Measurements from ENCODE around the gene CLBA1. TPM values are rescaled to one million over a fixed set of nuclear protein-coding genes. Genes with fewer than 3 reads are reported as not detected.

CLBA1 gene
- total and polyA plus RNA-seq, 2 donors (not counting 1 experiment from before 2014, with no cell fraction given) = 0.63 to 5.5 TPM

DNA sequence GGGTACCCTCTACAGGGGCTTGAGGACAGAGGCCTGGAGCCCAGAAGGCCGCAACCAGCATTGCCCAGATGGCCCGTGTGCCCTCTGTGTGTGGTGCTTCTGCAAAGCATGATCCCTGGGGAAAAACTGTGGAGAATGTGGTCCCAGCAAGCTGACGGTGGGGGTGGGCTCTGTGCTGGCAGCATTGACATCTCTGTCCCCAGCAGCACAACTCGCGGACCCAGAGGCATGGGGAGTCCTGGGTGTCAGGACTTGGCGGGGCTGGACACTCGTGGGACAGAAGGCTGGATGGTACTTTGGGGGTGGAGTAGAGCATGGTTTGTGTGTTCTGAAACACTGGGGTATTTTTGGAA is 4.3 kb downstream of the CLBA1 start:
- 67% methylated on average over 7 of the region's 7 CpGs for WGBS (ENCODE audit: insufficient coverage)
- H3K4me3 Mint-ChIP-seq = no peak overlapping the region
- Histone ChIP-seq H3K36me3 (replicated peaks in 1 of 2; ENCODE audit: control extremely low read depth in 1 of 2, control insufficient read depth in 1 of 2, extremely low read depth in 1 of 2, insufficient read depth in 2 of 2, low read length in 1 of 2) (no peaks in the 10 kb centered on the region), H3K4me1 (ENCODE audit: control insufficient read depth in 2 of 2, insufficient read depth in 2 of 2, low read length in 2 of 2) (peaks cover 7 to 10% of the 10 kb centered on the region in 2 donors), H3K27me3 (replicated peaks in 1 of 4; ENCODE audit: control extremely low read depth in 1 of 4, control insufficient read depth in 3 of 4, insufficient read depth in 4 of 4, low read length in 3 of 4) (peaks cover 0 to 11% (median 5%) of the 10 kb centered on the region in 4 experiments), H3K9ac (ENCODE audit: low read length) (no peak overlapping the region), H3K79me2 (ENCODE audit: control insufficient read depth, insufficient read depth, low read length) (no peaks in the 10 kb centered on the region), H2AFZ (ENCODE audit: insufficient read depth, low read depth, low read length, poor library complexity, severe bottlenecking) (no peak overlapping the region), H3K9me3 (ENCODE audit: control extremely low read depth in 1 of 3, control insufficient read depth in 2 of 3, insufficient read depth in 1 of 3, low read length in 2 of 3) (no peaks in the 10 kb centered on the region), H3K4me2 (replicated peaks; ENCODE audit: low read depth, low read length, poor library complexity, severe bottlenecking) (no peak overlapping the region), H4K20me1 (ENCODE audit: control insufficient read depth, insufficient read depth, low read length, poor library complexity, severe bottlenecking) (no peaks in the 10 kb centered on the region), H3K4me3 (ENCODE audit: control extremely low read depth in 1 of 5, extremely low read depth in 1 of 5, insufficient read depth in 1 of 5, low read depth in 2 of 5, low read length in 4 of 5) (no peak overlapping the region), H3K27ac (ENCODE audit: low read length in 2 of 2) (no peak overlapping the region)
- H3K4me1 Mint-ChIP-seq = peaks cover 4% of the 10 kb centered on the region
- CTCF ChIA-PET = interaction anchor here (0.8 to 1.4 kb wide), 2 partner anchors 14 to 52 kb away, joined by 3 to 4 read pairs; no protein-coding TSS in a partner anchor
- H3K27me3 Mint-ChIP-seq = peaks cover 4% of the 10 kb centered on the region
- no peak for TF ChIP-seq EZH2 (IDR thresholded peaks at IDR 0.05; ENCODE audit: borderline replicate concordance, insufficient read depth, low read depth, low read length, poor library complexity, severe bottlenecking)
- TF ChIP-seq, protein P1, sequence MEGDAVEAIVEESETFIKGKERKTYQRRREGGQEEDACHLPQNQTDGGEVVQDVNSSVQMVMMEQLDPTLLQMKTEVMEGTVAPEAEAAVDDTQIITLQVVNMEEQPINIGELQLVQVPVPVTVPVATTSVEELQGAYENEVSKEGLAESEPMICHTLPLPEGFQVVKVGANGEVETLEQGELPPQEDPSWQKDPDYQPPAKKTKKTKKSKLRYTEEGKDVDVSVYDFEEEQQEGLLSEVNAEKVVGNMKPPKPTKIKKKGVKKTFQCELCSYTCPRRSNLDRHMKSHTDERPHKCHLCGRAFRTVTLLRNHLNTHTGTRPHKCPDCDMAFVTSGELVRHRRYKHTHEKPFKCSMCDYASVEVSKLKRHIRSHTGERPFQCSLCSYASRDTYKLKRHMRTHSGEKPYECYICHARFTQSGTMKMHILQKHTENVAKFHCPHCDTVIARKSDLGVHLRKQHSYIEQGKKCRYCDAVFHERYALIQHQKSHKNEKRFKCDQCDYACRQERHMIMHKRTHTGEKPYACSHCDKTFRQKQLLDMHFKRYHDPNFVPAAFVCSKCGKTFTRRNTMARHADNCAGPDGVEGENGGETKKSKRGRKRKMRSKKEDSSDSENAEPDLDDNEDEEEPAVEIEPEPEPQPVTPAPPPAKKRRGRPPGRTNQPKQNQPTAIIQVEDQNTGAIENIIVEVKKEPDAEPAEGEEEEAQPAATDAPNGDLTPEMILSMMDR (IDR thresholded peaks at IDR 0.05) = no peak
- no peak for ATAC-seq (ENCODE audit: low read depth)
- intact Hi-C loops (cut with micrococcal nuclease) = no loop called here
- no peaks in the 10 kb centered on the region for H3K9me3 Mint-ChIP-seq (ENCODE audit: insufficient read depth)
- POLR2A ChIA-PET = no interaction called here
- H3K27ac Mint-ChIP-seq = no peak overlapping the region
- no peak for DNase-seq

DNA sequence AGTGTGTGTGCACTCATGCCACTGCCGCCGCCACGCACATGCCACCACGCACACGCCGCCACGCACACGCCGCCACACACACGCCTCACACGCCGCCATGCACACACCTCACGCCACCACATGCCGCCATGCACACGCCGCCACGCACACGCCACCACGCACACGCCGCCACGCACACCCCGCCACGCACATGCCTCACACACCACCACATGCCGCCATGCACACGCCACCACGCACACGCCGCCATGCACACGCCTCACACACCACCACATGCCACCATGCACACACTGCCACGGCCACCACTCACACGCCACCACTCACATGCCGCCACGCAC is 6.3 kb downstream of the CLBA1 start:
- WGBS (ENCODE audit: insufficient coverage) = 97% methylated on average over 32 of the region's 34 CpGs
- no peak for TF ChIP-seq EZH2 (IDR thresholded peaks at IDR 0.05; ENCODE audit: borderline replicate concordance, insufficient read depth, low read depth, low read length, poor library complexity, severe bottlenecking)
- TF ChIP-seq, protein P1 (IDR thresholded peaks at IDR 0.05) = no peak
- Histone ChIP-seq H3K9me3 (ENCODE audit: control extremely low read depth in 1 of 3, control insufficient read depth in 2 of 3, insufficient read depth in 1 of 3, low read length in 2 of 3) (no peaks in the 10 kb centered on the region), H2AFZ (ENCODE audit: insufficient read depth, low read depth, low read length, poor library complexity, severe bottlenecking) (no peak overlapping the region), H3K4me2 (replicated peaks; ENCODE audit: low read depth, low read length, poor library complexity, severe bottlenecking) (no peak overlapping the region), H3K4me1 (ENCODE audit: control insufficient read depth in 2 of 2, insufficient read depth in 2 of 2, low read length in 2 of 2) (no peaks in the 10 kb centered on the region), H3K27me3 (replicated peaks in 1 of 4; ENCODE audit: control extremely low read depth in 1 of 4, control insufficient read depth in 3 of 4, insufficient read depth in 4 of 4, low read length in 3 of 4) (peaks cover 0 to 3% (median 1%) of the 10 kb centered on the region in 4 experiments), H3K27ac (ENCODE audit: low read length in 2 of 2) (no peak overlapping the region), H3K4me3 (ENCODE audit: control extremely low read depth in 1 of 5, extremely low read depth in 1 of 5, insufficient read depth in 1 of 5, low read depth in 2 of 5, low read length in 4 of 5) (no peak overlapping the region), H4K20me1 (ENCODE audit: control insufficient read depth, insufficient read depth, low read length, poor library complexity, severe bottlenecking) (no peaks in the 10 kb centered on the region), H3K36me3 (replicated peaks in 1 of 2; ENCODE audit: control extremely low read depth in 1 of 2, control insufficient read depth in 1 of 2, extremely low read depth in 1 of 2, insufficient read depth in 2 of 2, low read length in 1 of 2) (no peaks in the 10 kb centered on the region), H3K79me2 (ENCODE audit: control insufficient read depth, insufficient read depth, low read length) (peaks cover 5% of the 10 kb centered on the region), H3K9ac (ENCODE audit: low read length) (no peak overlapping the region)
- H3K4me3 Mint-ChIP-seq = no peak overlapping the region
- peaks cover 3% of the 10 kb centered on the region for H3K4me1 Mint-ChIP-seq
- ChIA-PET POLR2A (no interaction called here), CTCF (no interaction called here)
- H3K9me3 Mint-ChIP-seq (ENCODE audit: insufficient read depth) = no peaks in the 10 kb centered on the region
- ATAC-seq (ENCODE audit: low read depth) = no peak
- intact Hi-C loops (cut with micrococcal nuclease) = no loop called here
- DNase-seq = no peak
- H3K27me3 Mint-ChIP-seq = peaks cover 4% of the 10 kb centered on the region
- H3K27ac Mint-ChIP-seq = no peak overlapping the region

Data from B cell (primary cell).